ENCODE measurements around the gene IL25.

- TF ChIP-seq CTCF (conservative IDR thresholded peaks at IDR 0.05; ENCODE audit: low read depth, low read length) (no peak), POLR2A (IDR thresholded peaks at IDR 0.05; ENCODE audit: low read depth, low read length) (no peak), RAD21 (IDR thresholded peaks at IDR 0.05; ENCODE audit: low read length) (no peak), SMC3 (IDR thresholded peaks at IDR 0.05; ENCODE audit: low read depth, low read length) (no peak), CHD1 (IDR thresholded peaks at IDR 0.05; ENCODE audit: low read depth, low read length) (no peak), MAFK (IDR thresholded peaks at IDR 0.05; ENCODE audit: low read depth, low read length) (no peak), USF2 (IDR thresholded peaks at IDR 0.05; ENCODE audit: low read depth, low read length) (no peak), NFE2L2 (IDR thresholded peaks at IDR 0.05; ENCODE audit: low read depth, low read length) (no peak), CEBPB (IDR thresholded peaks at IDR 0.05; ENCODE audit: low read depth, low read length) (no peak), RFX5 (IDR thresholded peaks at IDR 0.05; ENCODE audit: low read depth, low read length) (no peak), BHLHE40 (IDR thresholded peaks at IDR 0.05; ENCODE audit: low read depth, low read length) (no peak), MXI1 (IDR thresholded peaks at IDR 0.05; ENCODE audit: borderline replicate concordance, low read depth, low read length) (no peak)
Measured at GRCh38 chr14:23384364-23385080, 11.9 kb downstream of the IL25 start.
